PFSK-1 (cell line): ENCODE results near the gene RYR2.

ENCODE experiments used
- FOXP2 ChIP-seq: optimal IDR thresholded peaks from 2 replicates; pipeline ENCODE3; 2011; ENCODE audit warnings: borderline replicate concordance, control low read depth, inconsistent platforms; ENCODE audit not compliant: insufficient read depth; ENCODE audit errors: extremely low read length, extremely low read depth
- POLR2AphosphoS5 ChIP-seq: IDR thresholded peaks from 2 replicates; pipeline ENCODE4 v1.6.1; 2012; ENCODE audit warnings: low read depth, mild to moderate bottlenecking, control low read depth, low read length, moderate library complexity
- REST ChIP-seq, 2 experiments: IDR thresholded peaks; 2 replicates each; pipeline versions ENCODE4 v1.6.1 to v1.8.0; 2011 to 2012; ENCODE audit warnings: low read depth in 2 of 2, low read length in 2 of 2, control low read depth in 1 of 2, inconsistent platforms in 1 of 2, mild to moderate bottlenecking in 1 of 2, moderate library complexity in 1 of 2; ENCODE audit not compliant: insufficient read depth in 1 of 2
- SIN3A ChIP-seq: IDR thresholded peaks from 2 replicates; pipeline ENCODE4 v1.6.1; 2012; ENCODE audit warnings: mild to moderate bottlenecking, low read length, moderate library complexity, borderline replicate concordance; ENCODE audit not compliant: insufficient read depth
- TAF1 ChIP-seq: IDR thresholded peaks from 2 replicates; pipeline ENCODE4 v1.6.1; 2012; ENCODE audit warnings: low read length, control low read depth, borderline replicate concordance; ENCODE audit not compliant: insufficient read depth

The RYR2 gene

GRCh38 chr1:237867380-237867888, 825.5 kb downstream of the RYR2 start:
- TF ChIP-seq SIN3A (no peak), FOXP2 (no peak), POLR2AphosphoS5 (no peak), TAF1 (no peak), REST (IDR thresholded peaks at IDR 0.05; ENCODE audit: insufficient read depth in 1 of 2, low read depth in 2 of 2, low read length in 2 of 2) (no peak)

GRCh38 chr1:237868817-237869600, 827.0 kb downstream of the RYR2 start:
- TF ChIP-seq SIN3A (no peak), TAF1 (no peak), POLR2AphosphoS5 (no peak), FOXP2 (no peak)

DNA sequence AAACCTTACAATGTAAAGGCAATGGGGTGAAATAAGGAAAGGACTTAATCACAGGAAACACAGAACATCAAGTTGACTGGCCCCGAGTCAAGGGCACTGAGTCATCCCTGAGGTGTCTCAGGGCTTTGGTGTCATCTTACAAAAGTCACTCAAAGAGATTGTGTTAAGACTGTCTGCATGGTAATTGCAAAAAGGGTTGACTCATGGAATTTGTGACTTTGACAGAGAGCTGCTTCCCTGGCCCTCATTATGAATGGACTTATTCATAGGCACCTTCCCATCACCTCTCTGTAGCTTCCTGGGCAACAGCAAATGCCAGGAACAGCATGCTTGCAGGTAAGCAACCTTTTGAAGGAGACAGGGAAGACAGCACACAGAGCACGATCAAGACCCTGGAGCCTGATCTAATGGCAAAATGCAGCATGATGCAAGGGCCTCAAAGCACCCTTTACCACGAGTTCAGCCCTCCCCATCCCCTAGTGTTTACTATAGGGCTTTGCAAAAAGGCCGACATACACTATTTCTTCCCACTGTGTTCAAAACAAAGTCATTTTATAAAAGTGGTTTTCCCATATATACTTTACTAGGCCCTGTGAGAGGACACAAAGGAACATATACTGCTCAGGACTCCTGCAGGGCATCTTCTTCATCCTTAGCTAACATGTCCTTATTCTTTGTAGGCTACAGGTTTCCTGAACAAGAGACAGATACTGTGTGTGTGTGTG, 831.7 kb downstream of the RYR2 start:
- TF ChIP-seq REST (IDR thresholded peaks at IDR 0.05; ENCODE audit: insufficient read depth in 1 of 2, low read depth in 2 of 2, low read length in 2 of 2) (no peak), TAF1 (0 out of 2 replicates have a peak, but pooled peaks have one; percentile 1), POLR2AphosphoS5 (no peak), SIN3A (0 out of 2 replicates have a peak, but pooled peaks have one; percentile 29), FOXP2 (no peak)

- TF ChIP-seq FOXP2 (no peak), SIN3A (no peak), TAF1 (no peak), POLR2AphosphoS5 (no peak), REST (IDR thresholded peaks at IDR 0.05; ENCODE audit: insufficient read depth in 1 of 2, low read depth in 2 of 2, low read length in 2 of 2) (no peak)
Observed at GRCh38 chr1:237875291-237875690, 833.3 kb downstream of the RYR2 start.

GRCh38 chr1:237877631-237878030, 835.6 kb downstream of the RYR2 start:
- TF ChIP-seq FOXP2 (no peak), POLR2AphosphoS5 (no peak), TAF1 (no peak), SIN3A (no peak)
